Posterior vena cava (tissue), 2 donors: ENCODE results near the gene CACNG1. TPM values are rescaled to one million over a fixed set of nuclear protein-coding genes. Genes with fewer than 3 reads are reported as not detected.

ENCODE experiments used
- DNase-seq: peaks from one replicate; pipeline ENCODE4 v3.0.0-alpha.2; 2020; ENCODE audit warnings: low spot score
- intact Hi-C, 2 donors: fragments of 100-400 bp; cut with DNase I; formaldehyde crosslinking; loops; one replicate each; pipeline versions ENCODE4 v1.14.1 to v1.14.2; 2022 to 2023
- total RNA-seq, 2 donors: library from RNA; stranded (reverse); fragmentation: NEBNext Ultra II Directional; extraction: Animal tissue kit (Norgen Biotek cat#: 25700); gene quantifications; one replicate each; pipeline ENCODE4 v1.2.1, GENCODE V29; 2021
- donor health status: DM: yes; HTN: yes; CAD: no.
- donor health status: DM: yes; HTN: yes; CAD: no.

CACNG1 gene
- total RNA-seq, 2 donors from 2014 or later, result not detected

DNA sequence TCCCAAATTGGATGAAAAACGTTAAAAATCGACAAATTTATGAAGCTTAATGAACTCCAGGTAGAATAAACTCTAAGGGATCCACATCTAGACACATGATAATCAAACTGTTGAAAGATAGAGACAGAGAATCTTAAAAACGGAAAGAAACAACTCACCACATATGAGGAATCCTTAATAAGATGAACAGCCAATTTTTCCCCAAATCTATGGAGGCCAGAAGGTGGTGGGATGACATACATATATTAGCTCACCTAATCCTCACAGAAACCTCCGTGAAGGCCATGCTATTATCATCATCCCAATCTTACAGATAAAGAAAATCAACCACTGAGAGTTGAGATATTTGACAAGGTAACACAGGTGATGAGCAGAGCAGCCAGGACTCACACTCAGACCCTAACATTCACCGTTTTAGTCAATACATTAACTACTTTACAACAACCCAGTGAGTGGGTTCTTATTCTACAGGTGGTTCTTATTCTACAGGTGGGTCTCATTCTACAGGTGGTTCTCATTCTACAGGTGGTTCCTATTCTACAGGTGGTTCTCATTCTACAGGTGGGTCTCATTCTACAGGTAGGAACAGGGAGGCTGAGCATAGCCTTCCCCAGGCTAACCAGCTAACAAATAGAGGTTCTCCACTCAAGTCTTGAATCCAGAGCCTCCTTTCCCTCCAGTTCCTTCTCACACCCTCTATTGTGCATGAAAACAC lies 4.8 kb downstream of the CACNG1 start:
- intact Hi-C loops, result no loop called here
- DNase-seq, result no peak

DNA sequence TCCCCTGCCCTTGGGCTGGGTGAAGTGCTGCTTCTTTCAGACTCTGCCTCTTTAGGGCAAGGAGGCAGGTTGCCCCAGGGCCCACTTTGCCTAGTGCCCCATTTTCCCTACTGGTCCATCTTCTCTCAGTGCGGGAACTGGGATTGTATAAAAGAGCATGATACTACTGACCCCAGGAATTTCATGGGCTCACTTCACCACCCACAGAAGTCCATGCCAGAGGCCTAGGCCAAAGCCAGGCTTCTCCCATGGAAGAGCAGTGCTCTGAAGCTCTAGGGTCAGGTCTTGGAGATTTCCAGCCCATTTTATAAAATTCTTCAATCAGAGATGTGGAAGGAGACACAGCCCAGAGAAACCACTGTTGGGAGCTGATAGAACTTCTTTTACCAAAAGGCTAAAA lies 5.7 kb downstream of the CACNG1 start:
- intact Hi-C loops, result no loop called here

DNA sequence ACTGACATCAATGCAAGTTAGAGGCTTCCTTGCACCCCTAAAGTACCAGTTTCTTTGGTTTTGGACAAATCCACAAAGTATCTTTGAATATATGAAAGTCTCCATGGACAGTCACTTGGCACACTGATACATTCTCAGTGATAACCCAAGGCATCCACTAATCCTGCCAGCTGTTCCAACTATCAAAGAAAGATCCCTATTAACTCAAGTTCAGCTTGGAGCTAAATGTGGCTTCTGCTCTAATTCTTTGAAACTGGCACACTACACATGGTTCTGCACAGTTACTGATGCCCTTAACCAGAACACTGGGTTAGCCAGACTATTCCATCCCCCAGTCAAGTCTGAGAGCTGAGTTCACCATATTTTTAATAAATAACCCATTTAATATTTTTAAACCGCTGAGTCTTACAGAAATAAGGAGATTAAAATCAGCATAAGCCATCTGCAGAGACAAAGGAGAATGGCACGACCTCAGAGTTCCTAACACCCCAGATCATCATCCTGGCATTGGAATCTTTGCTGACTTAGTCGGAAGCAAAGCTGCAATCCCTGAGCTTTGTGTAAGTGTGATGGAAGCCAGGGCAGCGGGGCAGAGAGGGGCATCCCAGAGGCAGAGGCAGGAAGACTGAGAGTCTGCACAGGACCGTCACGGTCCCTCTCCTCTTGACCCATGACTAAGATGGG lies 6.3 kb downstream of the CACNG1 start:
- DNase-seq, result no peak
- intact Hi-C loops, result no loop called here

More for the DNA sequence above, 5.7 kb downstream of the CACNG1 start:
- no peak for DNase-seq

GRCh38 chr17:67051155-67051538 lies 6.8 kb downstream of the CACNG1 start:
- no peak for DNase-seq
- intact Hi-C loops, result no loop called here

DNA sequence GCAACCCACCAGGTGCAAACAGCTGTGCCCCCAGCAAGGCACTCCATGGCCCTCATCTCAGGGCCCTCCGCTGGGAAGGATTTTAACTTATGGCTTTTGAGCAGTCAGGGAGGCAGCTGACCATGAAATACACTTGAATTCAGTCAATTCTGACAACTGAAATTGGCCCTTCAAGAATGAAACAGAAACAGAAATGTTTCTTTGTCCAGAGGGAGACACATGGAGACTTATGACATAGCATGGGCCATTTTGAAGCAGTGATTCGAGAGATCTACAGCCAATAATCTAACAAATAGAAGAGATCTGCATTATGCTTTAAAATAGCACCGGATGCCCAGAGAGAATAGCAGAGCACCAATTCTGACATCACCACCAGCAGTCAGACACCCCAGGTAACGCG lies 7.5 kb downstream of the CACNG1 start:
- no peak for DNase-seq
- intact Hi-C loops, result no loop called here

- DNase-seq, result no peak
Measured at GRCh38 chr17:67052720-67053437, 8.5 kb downstream of the CACNG1 start.

GRCh38 chr17:67053438-67054000 lies 9.2 kb downstream of the CACNG1 start:
- intact Hi-C loops, result no loop called here
- no peak for DNase-seq

More at GRCh38 chr17:67052720-67053437, 8.5 kb downstream of the CACNG1 start:
- intact Hi-C loops, result no loop called here

DNA sequence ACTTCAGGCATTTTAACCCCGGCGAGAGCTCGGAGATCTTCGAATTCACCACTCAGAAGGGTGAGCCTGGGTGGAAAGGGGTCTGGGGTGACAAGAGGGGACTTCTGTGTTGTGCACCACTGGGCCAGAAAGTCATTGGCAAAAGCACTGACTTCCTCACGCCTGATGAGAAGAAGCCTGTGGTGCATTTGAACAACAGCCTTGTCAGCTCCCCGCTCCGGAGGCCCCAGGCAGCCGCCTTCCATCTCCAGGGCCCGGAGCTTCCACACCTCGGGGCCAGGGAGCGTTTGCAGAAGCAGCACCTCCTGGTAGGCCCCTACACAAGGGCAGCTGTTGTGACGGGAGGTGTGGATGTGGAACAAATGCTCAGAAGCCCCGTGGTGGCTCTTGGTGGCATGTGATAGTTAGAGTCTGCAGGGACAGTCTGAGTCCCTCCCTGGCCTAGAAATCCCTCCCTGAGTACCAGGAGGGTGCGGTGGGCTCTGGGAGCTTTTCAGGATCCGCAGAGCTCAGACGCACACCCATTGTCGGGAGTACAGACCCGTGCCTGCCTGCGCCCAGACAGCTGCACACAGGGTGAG lies 9.7 kb downstream of the CACNG1 start:
- intact Hi-C loops, result no loop called here
- no peak for DNase-seq

DNA sequence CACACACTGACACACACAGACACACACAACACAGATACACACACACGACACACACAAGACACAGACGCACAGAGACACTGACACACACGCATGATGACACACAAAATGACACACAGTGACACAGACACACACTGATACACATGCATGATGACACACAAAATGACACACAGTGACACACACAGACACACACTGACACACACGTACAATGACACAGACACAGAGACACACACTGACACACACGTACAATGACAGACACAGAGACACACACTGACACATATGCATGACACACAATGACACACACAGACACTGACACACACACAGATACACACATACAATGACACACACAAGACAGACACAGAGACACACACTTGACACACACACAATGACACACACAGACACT lies 10.3 kb downstream of the CACNG1 start:
- intact Hi-C loops, result no loop called here
- DNase-seq, result no peak

- DNase-seq, result no peak
- intact Hi-C loops, result no loop called here
Measured at GRCh38 chr17:67055041-67055443, 10.7 kb downstream of the CACNG1 start.

GRCh38 chr17:67055811-67056745 lies 11.7 kb downstream of the CACNG1 start:
- no peak for DNase-seq
- intact Hi-C loops, result no loop called here

- DNase-seq, result no peak
- intact Hi-C loops, result no loop called here
Measured at GRCh38 chr17:67056746-67057490, 12.6 kb downstream of the CACNG1 start.

- intact Hi-C loops, result no loop called here
- DNase-seq, result no peak
Measured at GRCh38 chr17:67058036-67058435, 13.7 kb downstream of the CACNG1 start.

- intact Hi-C loops, result no loop called here
- no peak for DNase-seq
Measured at GRCh38 chr17:67059372-67059771, 15.0 kb downstream of the CACNG1 start.

- no peak for DNase-seq
- intact Hi-C loops, result no loop called here
Measured at GRCh38 chr17:67063141-67063540, 18.8 kb downstream of the CACNG1 start.

DNA sequence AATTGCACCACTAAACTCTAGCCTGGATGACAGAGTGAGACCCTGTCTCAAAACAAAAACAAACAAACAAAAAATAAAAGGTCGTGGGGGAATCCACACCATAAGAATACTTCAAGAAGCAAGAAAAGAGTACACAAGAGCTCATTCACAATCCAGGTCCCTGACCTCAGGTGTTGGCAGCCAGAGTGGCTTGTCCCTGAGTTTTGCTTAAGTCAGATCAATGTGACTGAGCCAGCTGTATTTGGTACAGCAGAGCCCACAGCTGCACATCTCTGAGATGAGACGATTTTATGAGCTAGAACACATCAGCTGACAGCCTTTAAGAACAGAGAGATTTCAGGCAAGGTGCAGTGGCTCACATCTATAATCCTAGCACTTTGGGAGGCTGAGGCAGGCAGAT lies 22.4 kb downstream of the CACNG1 start:
- intact Hi-C loops, result no loop called here

GRCh38 chr17:67067571-67068482 lies 23.5 kb downstream of the CACNG1 start:
- intact Hi-C loops, result no loop called here
- DNase-seq, result no peak

More for the DNA sequence above, 22.4 kb downstream of the CACNG1 start:
- no peak for DNase-seq
